HepG2 (cell line): Measurements from ENCODE around the gene C1QC.

Experiments used
- BRD4 ChIP-seq: sonication (generic); formaldehyde crosslinking; IDR thresholded peaks from 2 replicates; pipeline ENCODE4 v1.4.0; 2020; ENCODE audit warnings: missing genetic modification reagents
- GTF3A ChIP-seq: sonication (generic); formaldehyde crosslinking; conservative IDR thresholded peaks from 2 replicates; pipeline ENCODE4 v1.4.0; 2020; ENCODE audit warnings: mild to moderate bottlenecking, missing genetic modification reagents
- MYC ChIP-seq: sonication (generic); formaldehyde crosslinking; IDR thresholded peaks from 2 replicates; pipeline ENCODE4 v1.9.0; 2021; ENCODE audit warnings: missing genetic modification reagents, borderline replicate concordance
- NBN ChIP-seq: fragments of 450-650 bp; conservative IDR thresholded peaks from 2 replicates; pipeline ENCODE4 v1.6.1; 2017
- POLR2A ChIP-seq, 2 experiments: IDR thresholded peaks; 2 replicates each; pipeline ENCODE4 v1.6.1; 2011; ENCODE audit warnings: low read depth in 2 of 2, low read length in 2 of 2, mild to moderate bottlenecking in 1 of 2, moderate library complexity in 1 of 2; ENCODE audit not compliant: insufficient read depth in 1 of 2
- SIN3A ChIP-seq: IDR thresholded peaks from 2 replicates; pipeline ENCODE4 v1.6.1; 2011; ENCODE audit warnings: low read depth, mild to moderate bottlenecking, control low read depth, low read length, borderline replicate concordance
- STAT5B ChIP-seq: sonication (generic); formaldehyde crosslinking; IDR thresholded peaks from 2 replicates; pipeline ENCODE4 v1.4.0; 2020; ENCODE audit warnings: missing genetic modification reagents
- TCF7L2 ChIP-seq: IDR thresholded peaks from 2 replicates; pipeline ENCODE4 v1.6.1; 2011; ENCODE audit warnings: mild to moderate bottlenecking, low read depth, low read length, moderate library complexity
- ZBTB8A ChIP-seq: sonication (generic); formaldehyde crosslinking; IDR thresholded peaks from 2 replicates; pipeline ENCODE4 v1.4.0; 2020; ENCODE audit warnings: mild to moderate bottlenecking, low read depth, missing genetic modification reagents, borderline replicate concordance
- ZNF10 ChIP-seq: sonication (generic); formaldehyde crosslinking; IDR thresholded peaks from 2 replicates; pipeline ENCODE4 v1.4.0; 2020; ENCODE audit warnings: mild to moderate bottlenecking, low read depth, missing genetic modification reagents, borderline replicate concordance
- ZNF451 ChIP-seq: sonication (generic); formaldehyde crosslinking; IDR thresholded peaks from 2 replicates; pipeline ENCODE4 v1.5.0; 2020; ENCODE audit warnings: mild to moderate bottlenecking, missing genetic modification reagents
- TF ChIP-seq, protein P1 (sequence below): sonication (generic); formaldehyde crosslinking; IDR thresholded peaks from 2 replicates; pipeline ENCODE4 v1.8.1; 2023; ENCODE audit warnings: missing genetic modification reagents, inconsistent platforms, borderline replicate concordance
- TF ChIP-seq, protein P2 (sequence below): sonication (generic); formaldehyde crosslinking; IDR thresholded peaks from 2 replicates; pipeline ENCODE4 v1.5.0; 2020; ENCODE audit warnings: mild to moderate bottlenecking, missing genetic modification reagents, moderate library complexity

DNA sequence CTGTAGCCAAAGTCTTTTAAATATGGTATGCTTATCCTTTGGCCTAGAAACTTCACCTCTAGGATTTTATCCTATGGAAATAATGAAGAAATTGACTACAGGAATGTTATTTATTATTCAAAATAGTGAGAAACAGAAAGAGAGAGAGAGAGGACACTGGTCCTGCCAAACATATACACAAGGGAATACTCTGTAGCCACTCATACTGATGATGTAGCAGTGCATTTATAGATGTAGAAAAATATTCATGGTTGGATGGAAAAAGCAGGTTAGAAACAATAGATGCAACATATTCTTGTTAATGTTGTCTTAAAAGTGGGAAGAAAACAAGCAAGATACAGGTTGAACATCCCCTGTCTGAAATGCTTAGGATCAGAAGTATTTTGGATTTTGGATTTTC lies 45.0 kb downstream of the C1QC start:
- TF ChIP-seq, protein P1, sequence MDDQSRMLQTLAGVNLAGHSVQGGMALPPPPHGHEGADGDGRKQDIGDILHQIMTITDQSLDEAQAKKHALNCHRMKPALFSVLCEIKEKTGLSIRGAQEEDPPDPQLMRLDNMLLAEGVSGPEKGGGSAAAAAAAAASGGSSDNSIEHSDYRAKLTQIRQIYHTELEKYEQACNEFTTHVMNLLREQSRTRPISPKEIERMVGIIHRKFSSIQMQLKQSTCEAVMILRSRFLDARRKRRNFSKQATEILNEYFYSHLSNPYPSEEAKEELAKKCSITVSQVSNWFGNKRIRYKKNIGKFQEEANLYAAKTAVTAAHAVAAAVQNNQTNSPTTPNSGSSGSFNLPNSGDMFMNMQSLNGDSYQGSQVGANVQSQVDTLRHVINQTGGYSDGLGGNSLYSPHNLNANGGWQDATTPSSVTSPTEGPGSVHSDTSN (CRISPR knock-in tag): no peak
- TF ChIP-seq SIN3A: no peak
- TF ChIP-seq MYC (CRISPR knock-in tag): no peak
- no peak for TF ChIP-seq TCF7L2
- no peak for TF ChIP-seq GTF3A (CRISPR knock-in tag)
- no peak for TF ChIP-seq ZNF451 (CRISPR knock-in tag)
- no peak for TF ChIP-seq ZBTB8A
- TF ChIP-seq, protein P2, sequence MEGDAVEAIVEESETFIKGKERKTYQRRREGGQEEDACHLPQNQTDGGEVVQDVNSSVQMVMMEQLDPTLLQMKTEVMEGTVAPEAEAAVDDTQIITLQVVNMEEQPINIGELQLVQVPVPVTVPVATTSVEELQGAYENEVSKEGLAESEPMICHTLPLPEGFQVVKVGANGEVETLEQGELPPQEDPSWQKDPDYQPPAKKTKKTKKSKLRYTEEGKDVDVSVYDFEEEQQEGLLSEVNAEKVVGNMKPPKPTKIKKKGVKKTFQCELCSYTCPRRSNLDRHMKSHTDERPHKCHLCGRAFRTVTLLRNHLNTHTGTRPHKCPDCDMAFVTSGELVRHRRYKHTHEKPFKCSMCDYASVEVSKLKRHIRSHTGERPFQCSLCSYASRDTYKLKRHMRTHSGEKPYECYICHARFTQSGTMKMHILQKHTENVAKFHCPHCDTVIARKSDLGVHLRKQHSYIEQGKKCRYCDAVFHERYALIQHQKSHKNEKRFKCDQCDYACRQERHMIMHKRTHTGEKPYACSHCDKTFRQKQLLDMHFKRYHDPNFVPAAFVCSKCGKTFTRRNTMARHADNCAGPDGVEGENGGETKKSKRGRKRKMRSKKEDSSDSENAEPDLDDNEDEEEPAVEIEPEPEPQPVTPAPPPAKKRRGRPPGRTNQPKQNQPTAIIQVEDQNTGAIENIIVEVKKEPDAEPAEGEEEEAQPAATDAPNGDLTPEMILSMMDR (CRISPR knock-in tag): no peak
- TF ChIP-seq NBN: no peak
- no peak for TF ChIP-seq ZNF10 (CRISPR knock-in tag)
- TF ChIP-seq BRD4 (CRISPR knock-in tag): no peak
- no peak for TF ChIP-seq STAT5B (CRISPR knock-in tag)
- TF ChIP-seq POLR2A (IDR thresholded peaks at IDR 0.05; ENCODE audit: insufficient read depth in 1 of 2, low read depth in 2 of 2, low read length in 2 of 2): no peak
